GM19035 (cell line): ENCODE measurements around the gene SH3PXD2A.
"Not testable (repeated sequence)": the region's sequence is repeated elsewhere in the genome, so short reads cannot be mapped to it uniquely, and the experiment has no call there.

ENCODE experiments used
- ATAC-seq: cut with Tn5 transposase; IDR thresholded peaks from one replicate; pipeline ENCODE4 v1.9.1; 2021; ENCODE audit not compliant: unreplicated experiment

The SH3PXD2A gene

GRCh38 chr10:103793920-103794883 lies 61.2 kb downstream of the SH3PXD2A start:
- no peak for ATAC-seq

GRCh38 chr10:103793429-103793828 lies 61.9 kb downstream of the SH3PXD2A start:
- ATAC-seq: no peak

GRCh38 chr10:103792547-103792946 lies 62.8 kb downstream of the SH3PXD2A start:
- no peak for ATAC-seq

- ATAC-seq: no peak
Observed at GRCh38 chr10:103791858-103792257, 63.5 kb downstream of the SH3PXD2A start.

GRCh38 chr10:103791291-103791690 lies 64.1 kb downstream of the SH3PXD2A start:
- no peak for ATAC-seq

- ATAC-seq: no peak
Observed at GRCh38 chr10:103790580-103790979, 64.8 kb downstream of the SH3PXD2A start.

- ATAC-seq: no peak
Observed at GRCh38 chr10:103789771-103790201, 65.6 kb downstream of the SH3PXD2A start.

GRCh38 chr10:103789161-103789560 lies 66.2 kb downstream of the SH3PXD2A start:
- no peak for ATAC-seq

- no peak for ATAC-seq
Observed at GRCh38 chr10:103787331-103787730, 68.0 kb downstream of the SH3PXD2A start.

- ATAC-seq: no peak
Observed at GRCh38 chr10:103786020-103786419, 69.4 kb downstream of the SH3PXD2A start.

GRCh38 chr10:103784723-103785418 lies 70.5 kb downstream of the SH3PXD2A start:
- ATAC-seq: no peak

GRCh38 chr10:103784089-103784488 lies 71.3 kb downstream of the SH3PXD2A start:
- ATAC-seq: no peak

- no peak for ATAC-seq
Observed at GRCh38 chr10:103783681-103784080, 71.7 kb downstream of the SH3PXD2A start.

- no peak for ATAC-seq
Observed at GRCh38 chr10:103781329-103782061, 73.9 kb downstream of the SH3PXD2A start.

- ATAC-seq: no peak
Observed at GRCh38 chr10:103780242-103781149, 74.9 kb downstream of the SH3PXD2A start.

- ATAC-seq: no peak
Observed at GRCh38 chr10:103778358-103779139, 76.8 kb downstream of the SH3PXD2A start.

GRCh38 chr10:103776878-103777591 lies 78.3 kb downstream of the SH3PXD2A start:
- ATAC-seq: no peak

GRCh38 chr10:103775776-103776175 lies 79.6 kb downstream of the SH3PXD2A start:
- no peak for ATAC-seq

GRCh38 chr10:103772846-103773245 lies 82.5 kb downstream of the SH3PXD2A start:
- not testable (repeated sequence) for ATAC-seq
